Gastrocnemius medialis (tissue), 4 donors: ENCODE results near the gene MISP3.

Experiments
- CTCF ChIP-seq, 5 experiments: fragments of 450-650 bp in 3 of 5; fragments of 200-600 bp in 2 of 5; sonication (generic) in 2 of 5; IDR thresholded peaks in 4 of 5; conservative IDR thresholded peaks in 1 of 5; 1 replicate in 4 of 5; 2 replicates in 1 of 5; pipeline ENCODE4 v1.5.1; 2016 to 2019; ENCODE audit warnings: antibody characterized with exemption in 5 of 5, mild to moderate bottlenecking in 3 of 5, moderate library complexity in 3 of 5
- POLR2A ChIP-seq, 2 donors: fragments of 450-650 bp; IDR thresholded peaks; one replicate each; pipeline ENCODE4 v1.6.1; 2017; ENCODE audit warnings: antibody characterized with exemption in 2 of 2, mild to moderate bottlenecking in 2 of 2, moderate library complexity in 2 of 2

GRCh38 chr19:14054099-14054498 lies 18.5 kb upstream of the MISP3 start:
- TF ChIP-seq CTCF (IDR thresholded peaks at IDR 0.05 in 4 of 5, conservative IDR thresholded peaks at IDR 0.05 in 1 of 5) = no peak
- TF ChIP-seq POLR2A (IDR thresholded peaks at IDR 0.05) = no peak
